T-cell (primary cell): Measurements from ENCODE around the gene SH3RF3. TPM values are rescaled to one million over a fixed set of nuclear protein-coding genes. Genes with fewer than 3 reads are reported as not detected.

ENCODE experiments used
- ATAC-seq, 4 experiments: fragments of 200-7000 bp in 3 of 4; fragments of 150-1000 bp in 1 of 4; cut with Tn5 transposase; replicated peaks in 1 of 4; 1 replicate in 3 of 4; 2 replicates in 1 of 4; pipeline ENCODE4 v1.10.0; 2021; ENCODE audit warnings: moderate library complexity in 3 of 4, mild to moderate bottlenecking in 2 of 4, moderate number of reproducible peaks in 1 of 4
- CTCF ChIA-PET, 2 donors: fragments of 300-600 bp; sonication (Branson Sonifier 250); formaldehyde crosslinking; loops; one replicate each; lab custom pipeline; 2022; ENCODE audit warnings: antibody characterized with exemption in 2 of 2; lab: Charles Lee
- POLR2A ChIA-PET, 2 donors: fragments of 300-600 bp; sonication (Branson Sonifier 250); formaldehyde crosslinking; loops; one replicate each; lab custom pipeline; 2022; ENCODE audit warnings: antibody characterized with exemption in 2 of 2; lab: Charles Lee
- DNase-seq, 35 experiments: peaks; one replicate each; pipeline versions ENCODE4 v3.0.0 to v3.0.0-alpha.2; 2013 to 2023
- H3K27ac ChIP-seq: one replicate; pipeline ENCODE4 v1.5.1; 2013; ENCODE audit warnings: low read length
- H3K27me3 ChIP-seq, 2 experiments: replicated peaks in 1 of 2; 1 replicate in 1 of 2; 2 replicates in 1 of 2; pipeline versions ENCODE4 v1.6.1 to v1.7.0; 2013; ENCODE audit warnings: low read length in 1 of 2, mixed read lengths in 1 of 2; ENCODE audit not compliant: control insufficient read depth in 2 of 2, insufficient read depth in 2 of 2; ENCODE audit errors: extremely low read depth in 1 of 2
- H3K36me3 ChIP-seq, 2 donors: 1 replicate in 1 of 2; 2 replicates in 1 of 2; pipeline versions ENCODE4 v1.6.1 to v1.7.0; 2013; ENCODE audit warnings: low read length in 1 of 2; ENCODE audit not compliant: control insufficient read depth in 2 of 2, insufficient read depth in 1 of 2; ENCODE audit errors: extremely low read depth in 1 of 2
- H3K4me1 ChIP-seq, 2 experiments: 1 replicate in 1 of 2; 2 replicates in 1 of 2; pipeline versions ENCODE4 v1.6.1 to v1.7.0; 2013; ENCODE audit warnings: low read length in 2 of 2, mixed read lengths in 1 of 2; ENCODE audit not compliant: insufficient read depth in 2 of 2, control insufficient read depth in 1 of 2; ENCODE audit errors: extremely low read depth in 1 of 2
- H3K4me3 ChIP-seq, 2 donors: 1 replicate in 1 of 2; 2 replicates in 1 of 2; pipeline versions ENCODE4 v1.5.1 to v1.7.0; 2013; ENCODE audit warnings: mild to moderate bottlenecking in 2 of 2, low read length in 1 of 2, moderate library complexity in 1 of 2; ENCODE audit not compliant: control insufficient read depth in 1 of 2; ENCODE audit errors: extremely low read depth in 1 of 2
- H3K9me3 ChIP-seq: 2 replicates; pipeline ENCODE4 v1.7.0; 2013
- H3K27ac Mint-ChIP-seq, 2 donors: one replicate each; pipeline ENCODE4 v1.8.0; 2020 to 2021; ENCODE audit warnings: mild to moderate bottlenecking in 2 of 2, mixed read lengths in 2 of 2
- H3K27me3 Mint-ChIP-seq, 2 donors: one replicate each; pipeline ENCODE4 v1.8.0; 2021 to 2022; ENCODE audit warnings: mixed read lengths in 2 of 2
- H3K36me3 Mint-ChIP-seq: one replicate; pipeline ENCODE4 v1.8.0; 2021; ENCODE audit warnings: mixed read lengths
- H3K4me1 Mint-ChIP-seq, 3 donors: one replicate each; pipeline ENCODE4 v1.8.0; 2020 to 2022; ENCODE audit warnings: mixed read lengths in 3 of 3, mild to moderate bottlenecking in 1 of 3
- H3K4me3 Mint-ChIP-seq, 3 donors: one replicate each; pipeline ENCODE4 v1.8.0; 2020 to 2022; ENCODE audit warnings: mild to moderate bottlenecking in 3 of 3, mixed read lengths in 3 of 3, moderate library complexity in 3 of 3
- H3K9me3 Mint-ChIP-seq, 3 donors: one replicate each; pipeline ENCODE4 v1.8.0; 2020 to 2022; ENCODE audit warnings: mixed read lengths in 3 of 3
- WGBS: methylation state at CpG from one replicate; pipeline ENCODE4 v1.1.5; 2013; ENCODE audit warnings: missing lambda C conversion rate; ENCODE audit not compliant: insufficient coverage; 5-methylcytosine and 5-hydroxymethylcytosine counted together
- total RNA-seq, 35 experiments: library from RNA in 6 of 35; stranded (reverse) in 6 of 35; fragments of 120-200 nt in 1 of 35; gene quantifications; one replicate each; pipeline versions ENCODE4 v1.2.1 to v1.2.4 and lab custom pipeline; 2013 to 2026

SH3RF3 gene
- total RNA-seq, 5 donors from 2014 or later (not counting 1 experiment from before 2014, with no cell fraction given), result 1.8 to 4.6 (median 3.6) TPM

DNA sequence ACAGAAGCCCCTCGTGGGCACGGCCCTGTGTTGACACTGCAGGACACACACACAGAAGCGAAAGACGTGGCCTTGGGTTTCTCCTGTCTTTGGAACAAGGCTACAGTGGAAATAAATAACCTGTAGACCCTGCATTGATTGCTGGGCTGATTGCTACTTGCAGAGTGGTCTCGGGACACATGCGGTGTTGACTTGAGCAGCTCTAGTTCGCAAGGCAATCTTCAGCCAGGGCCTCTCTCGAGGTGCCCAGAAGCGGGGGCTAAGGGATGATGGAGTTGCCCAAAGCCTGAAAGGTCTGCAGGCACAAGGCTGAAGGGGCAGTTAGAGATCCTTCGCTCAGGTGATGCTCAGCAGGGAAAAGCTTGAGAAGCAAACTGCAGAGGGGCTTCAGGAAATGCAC, 304.5 kb downstream of the SH3RF3 start:
- POLR2A ChIA-PET, result no interaction called here
- Mint-ChIP-seq H3K4me1 (no peaks in the 10 kb centered on the region), H3K36me3 (no peaks in the 10 kb centered on the region), H3K27ac (no peak overlapping the region), H3K4me3 (no peak overlapping the region), H3K9me3 (no peaks in the 10 kb centered on the region), H3K27me3 (peaks cover 0 to 2% of the 10 kb centered on the region in 2 donors)
- no peak for DNase-seq
- WGBS, result 86% methylated on average over 9 of the region's 10 CpGs
- no peak for ATAC-seq
- H3K36me3 ChIP-seq, result peaks cover 0 to 5% of the 10 kb centered on the region in 2 donors
- no peaks in the 10 kb centered on the region for H3K9me3 ChIP-seq
- no peak overlapping the region for H3K4me3 ChIP-seq
- no peak overlapping the region for H3K27ac ChIP-seq
- no peaks in the 10 kb centered on the region for H3K4me1 ChIP-seq
- CTCF ChIA-PET, result no interaction called here
- H3K27me3 ChIP-seq, result peaks cover 0 to 12% of the 10 kb centered on the region in 2 experiments

DNA sequence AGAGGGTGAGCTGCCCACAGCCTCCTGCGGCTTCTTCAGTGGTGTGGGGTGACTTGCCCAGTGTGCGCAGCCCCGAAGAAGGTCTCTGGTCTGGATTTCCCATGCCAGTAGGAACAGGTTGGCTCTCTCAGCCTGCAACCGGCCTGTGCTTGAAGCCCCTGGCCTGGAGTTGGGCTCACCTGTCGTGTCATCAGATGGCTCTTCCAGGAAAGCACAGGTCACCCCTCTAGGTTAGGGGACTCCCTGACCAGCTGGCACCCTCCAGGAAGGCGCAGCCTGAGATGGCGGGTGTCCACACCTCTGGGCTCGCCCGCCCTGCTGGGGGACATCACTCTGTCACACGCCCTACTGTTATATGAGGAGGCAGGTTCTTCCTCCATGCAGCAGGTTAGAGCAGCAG, 304.9 kb downstream of the SH3RF3 start:
- Mint-ChIP-seq H3K4me1 (no peaks in the 10 kb centered on the region), H3K4me3 (no peak overlapping the region), H3K9me3 (no peaks in the 10 kb centered on the region), H3K27me3 (peaks cover 0 to 2% of the 10 kb centered on the region in 2 donors), H3K27ac (no peak overlapping the region), H3K36me3 (no peaks in the 10 kb centered on the region)
- DNase-seq, result no peak
- peaks cover 0 to 5% of the 10 kb centered on the region in 2 donors for H3K36me3 ChIP-seq
- no peak for ATAC-seq
- POLR2A ChIA-PET, result no interaction called here
- H3K27ac ChIP-seq, result no peak overlapping the region
- no peak overlapping the region for H3K4me3 ChIP-seq
- peaks cover 0 to 15% of the 10 kb centered on the region in 2 experiments for H3K27me3 ChIP-seq
- H3K4me1 ChIP-seq, result no peaks in the 10 kb centered on the region
- CTCF ChIA-PET, result no interaction called here
- H3K9me3 ChIP-seq, result no peaks in the 10 kb centered on the region
- 90% methylated on average over 8 of the region's 10 CpGs for whole genome bisulfite sequencing

DNA sequence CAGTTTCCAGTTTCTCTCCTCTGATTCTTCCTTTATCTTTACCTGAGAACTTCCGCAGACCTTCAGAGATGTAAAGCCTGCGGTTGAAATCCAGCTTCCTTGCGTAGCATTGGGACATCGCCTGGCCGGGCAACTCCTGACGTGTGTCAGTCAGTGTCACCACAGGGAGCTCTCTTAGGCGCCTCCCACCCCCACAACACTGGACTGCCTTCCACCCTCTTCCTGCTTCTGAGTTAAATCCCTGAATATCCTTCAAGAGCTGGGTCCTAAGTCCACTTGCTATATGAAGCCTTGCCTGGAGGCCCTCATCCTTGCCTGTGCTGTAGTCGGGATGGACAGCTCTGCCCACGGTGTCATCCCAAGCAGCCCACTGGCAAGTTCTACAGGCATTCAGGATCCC, 305.3 kb downstream of the SH3RF3 start:
- Histone ChIP-seq H3K4me3 (no peak overlapping the region), H3K4me1 (no peaks in the 10 kb centered on the region), H3K27me3 (peaks cover 0 to 15% of the 10 kb centered on the region in 2 experiments), H3K36me3 (peaks cover 0 to 5% of the 10 kb centered on the region in 2 donors), H3K27ac (no peak overlapping the region), H3K9me3 (no peaks in the 10 kb centered on the region)
- H3K4me1 Mint-ChIP-seq, result no peaks in the 10 kb centered on the region
- H3K27me3 Mint-ChIP-seq, result peaks cover 0 to 3% of the 10 kb centered on the region in 2 donors
- no peak overlapping the region for H3K27ac Mint-ChIP-seq
- H3K9me3 Mint-ChIP-seq, result no peaks in the 10 kb centered on the region
- no peak for DNase-seq
- 87% methylated on average over 9 of the region's 9 CpGs for WGBS
- CTCF ChIA-PET, result no interaction called here
- no peak overlapping the region for H3K4me3 Mint-ChIP-seq
- POLR2A ChIA-PET, result no interaction called here
- H3K36me3 Mint-ChIP-seq, result peaks cover 3% of the 10 kb centered on the region
- ATAC-seq, result no peak

- Mint-ChIP-seq H3K4me1 (no peaks in the 10 kb centered on the region), H3K36me3 (peaks cover 9% of the 10 kb centered on the region), H3K9me3 (peaks cover 4 to 7% (median 6%) of the 10 kb centered on the region in 3 donors), H3K27me3 (peaks cover 0 to 3% of the 10 kb centered on the region in 2 donors), H3K4me3 (no peak overlapping the region), H3K27ac (no peak overlapping the region)
- DNase-seq (no peak), ATAC-seq (no peak)
- no peak overlapping the region for H3K4me3 ChIP-seq
- H3K4me1 ChIP-seq, result no peaks in the 10 kb centered on the region
- H3K27me3 ChIP-seq, result peaks cover 0 to 15% of the 10 kb centered on the region in 2 experiments
- 83% methylated on average over 9 of the region's 11 CpGs for WGBS
- CTCF ChIA-PET, result no interaction called here
- H3K36me3 ChIP-seq, result peaks cover 0 to 5% of the 10 kb centered on the region in 2 donors
- H3K9me3 ChIP-seq, result no peaks in the 10 kb centered on the region
- POLR2A ChIA-PET, result no interaction called here
- no peak overlapping the region for H3K27ac ChIP-seq
Measured at GRCh38 chr2:109435066-109435690, 306.2 kb downstream of the SH3RF3 start.

GRCh38 chr2:109435901-109436598, 307.0 kb downstream of the SH3RF3 start:
- H3K4me3 ChIP-seq, result no peak overlapping the region
- peaks cover 0 to 15% of the 10 kb centered on the region in 2 experiments for H3K27me3 ChIP-seq
- no peaks in the 10 kb centered on the region for H3K4me1 ChIP-seq
- no peak for ATAC-seq
- Mint-ChIP-seq H3K9me3 (peaks cover 11 to 12% (median 11%) of the 10 kb centered on the region in 3 donors), H3K27ac (no peak overlapping the region), H3K27me3 (peaks cover 0 to 4% of the 10 kb centered on the region in 2 donors), H3K4me1 (no peaks in the 10 kb centered on the region), H3K36me3 (peaks cover 14% of the 10 kb centered on the region), H3K4me3 (no peak overlapping the region)
- peaks cover 0 to 5% of the 10 kb centered on the region in 2 donors for H3K36me3 ChIP-seq
- no peaks in the 10 kb centered on the region for H3K9me3 ChIP-seq
- H3K27ac ChIP-seq, result no peak overlapping the region
- no peak for DNase-seq
- POLR2A ChIA-PET, result no interaction called here
- WGBS, result 87% methylated on average over 10 of the region's 13 CpGs
- CTCF ChIA-PET, result no interaction called here

DNA sequence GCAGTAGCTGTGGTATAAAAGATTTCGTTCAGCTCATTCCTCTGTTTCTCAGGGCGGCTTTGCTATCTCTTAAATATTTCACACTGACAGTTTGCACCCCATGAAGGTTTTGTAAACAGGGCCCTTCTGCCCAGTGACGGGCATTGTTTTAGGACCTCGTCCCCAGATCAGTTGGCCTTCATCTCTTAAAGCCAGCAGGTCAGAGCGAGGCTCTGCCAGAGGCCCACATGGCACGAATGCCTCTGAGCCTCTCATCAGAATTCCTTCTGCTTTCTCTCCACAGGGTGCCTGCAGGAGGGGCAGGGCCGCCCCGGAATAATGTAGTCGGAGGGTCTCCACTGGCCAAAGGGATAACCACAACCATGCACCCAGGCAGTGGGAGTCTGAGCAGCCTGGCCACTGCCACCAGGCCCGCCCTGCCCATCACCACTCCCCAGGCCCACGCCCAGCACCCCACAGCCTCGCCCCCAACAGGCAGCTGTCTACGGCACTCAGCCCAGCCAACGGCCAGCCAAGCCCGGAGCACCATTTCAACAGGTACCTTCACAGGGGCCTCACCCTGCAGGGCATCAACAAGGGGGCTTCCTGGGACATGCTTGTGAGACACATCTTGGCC, 307.7 kb downstream of the SH3RF3 start:
- Histone ChIP-seq H3K4me1 (no peaks in the 10 kb centered on the region), H3K27me3 (peaks cover 0 to 15% of the 10 kb centered on the region in 2 experiments), H3K27ac (no peak overlapping the region), H3K36me3 (peaks cover 0 to 5% of the 10 kb centered on the region in 2 donors), H3K9me3 (no peaks in the 10 kb centered on the region), H3K4me3 (no peak overlapping the region)
- WGBS, result 81% methylated on average over 15 of the region's 15 CpGs
- peaks cover 20% of the 10 kb centered on the region for H3K36me3 Mint-ChIP-seq
- peaks cover 0 to 4% of the 10 kb centered on the region in 2 donors for H3K27me3 Mint-ChIP-seq
- ChIA-PET CTCF (interaction anchor here in 1 of 2 donors (0.5 kb wide), 1 partner anchor 330 kb away, joined by 6 read pairs; no protein-coding TSS in a partner anchor), POLR2A (no interaction called here)
- no peak overlapping the region for H3K4me3 Mint-ChIP-seq
- no peak for DNase-seq
- no peaks in the 10 kb centered on the region for H3K4me1 Mint-ChIP-seq
- peaks cover 17 to 18% (median 17%) of the 10 kb centered on the region in 3 donors for H3K9me3 Mint-ChIP-seq
- H3K27ac Mint-ChIP-seq, result no peak overlapping the region
- ATAC-seq, result no peak
